Breast epithelium (tissue), 3 donors: ENCODE results near the gene ENTPD1.

ENCODE experiments used
- CTCF ChIP-seq, 3 donors: fragments of 450-650 bp; IDR thresholded peaks; one replicate each; pipeline ENCODE4 v1.5.1; 2016 to 2017; ENCODE audit warnings: antibody characterized with exemption in 3 of 3, mild to moderate bottlenecking in 3 of 3, moderate library complexity in 3 of 3
- POLR2AphosphoS5 ChIP-seq, 3 donors: sonication (generic); formaldehyde crosslinking; IDR thresholded peaks; one replicate each; pipeline ENCODE4 v1.6.1; 2017; ENCODE audit warnings: antibody characterized with exemption in 3 of 3

GRCh38 chr10:95730233-95730632, 25.7 kb upstream of the ENTPD1 start:
- TF ChIP-seq CTCF (IDR thresholded peaks at IDR 0.05) = no peak
- no peak for TF ChIP-seq POLR2AphosphoS5 (IDR thresholded peaks at IDR 0.05)
